ENCODE results near the gene SPTBN4.

The SPTBN4 gene

GRCh38 chr19:40594255-40594654 lies 127.5 kb downstream of the SPTBN4 start:
- DNase-seq: no peak
- WGBS (ENCODE audit: insufficient coverage): 40% methylated on average over 6 of the region's 8 CpGs
- Histone ChIP-seq H3K27me3 (replicated peaks in 2 of 5; ENCODE audit: control insufficient read depth in 4 of 5, insufficient read depth in 5 of 5, low read length in 4 of 5) (peaks cover 2 to 39% (median 9%) of the 10 kb centered on the region in 5 experiments), H3K27ac (ENCODE audit: insufficient read depth in 1 of 2, low read depth in 1 of 2, low read length in 2 of 2, poor library complexity in 1 of 2, severe bottlenecking in 2 of 2) (no peak overlapping the region), H3K36me3 (ENCODE audit: control insufficient read depth in 4 of 4, insufficient read depth in 4 of 4, low read length in 3 of 4) (peaks cover 0 to 4% (median 2%) of the 10 kb centered on the region in 4 experiments), H3K9me3 (ENCODE audit: control extremely low read depth in 1 of 5, control insufficient read depth in 4 of 5, insufficient read depth in 2 of 5, low read depth in 1 of 5, low read length in 4 of 5) (no peaks in the 10 kb centered on the region), H3K4me3 (ENCODE audit: control insufficient read depth in 1 of 7, extremely low read depth in 1 of 7, insufficient read depth in 4 of 7, low read depth in 2 of 7, low read length in 6 of 7) (no peak overlapping the region), H3K4me1 (ENCODE audit: control extremely low read depth in 1 of 4, control insufficient read depth in 4 of 4, insufficient read depth in 4 of 4, low read length in 3 of 4) (peaks cover 0 to 20% (median 13%) of the 10 kb centered on the region in 4 experiments)
- CTCF ChIA-PET: interaction anchor here (0.9 to 2.2 kb wide), 4 partner anchors 9 to 45 kb away, joined by 3 to 7 read pairs (median 3); no protein-coding TSS in a partner anchor
- POLR2A ChIA-PET: no interaction called here

GRCh38 chr19:40594657-40595091 lies 127.9 kb downstream of the SPTBN4 start:
- WGBS (ENCODE audit: insufficient coverage): 63% methylated on average over 7 of the region's 13 CpGs
- Histone ChIP-seq H3K27ac (ENCODE audit: insufficient read depth in 1 of 2, low read depth in 1 of 2, low read length in 2 of 2, poor library complexity in 1 of 2, severe bottlenecking in 2 of 2) (no peak overlapping the region), H3K4me1 (ENCODE audit: control extremely low read depth in 1 of 4, control insufficient read depth in 4 of 4, insufficient read depth in 4 of 4, low read length in 3 of 4) (peaks cover 0 to 24% (median 17%) of the 10 kb centered on the region in 4 experiments), H3K27me3 (replicated peaks in 2 of 5; ENCODE audit: control insufficient read depth in 4 of 5, insufficient read depth in 5 of 5, low read length in 4 of 5) (peaks cover 2 to 41% (median 9%) of the 10 kb centered on the region in 5 experiments), H3K36me3 (ENCODE audit: control insufficient read depth in 4 of 4, insufficient read depth in 4 of 4, low read length in 3 of 4) (peaks cover 0 to 4% (median 2%) of the 10 kb centered on the region in 4 experiments), H3K9me3 (ENCODE audit: control extremely low read depth in 1 of 5, control insufficient read depth in 4 of 5, insufficient read depth in 2 of 5, low read depth in 1 of 5, low read length in 4 of 5) (no peaks in the 10 kb centered on the region), H3K4me3 (ENCODE audit: control insufficient read depth in 1 of 7, extremely low read depth in 1 of 7, insufficient read depth in 4 of 7, low read depth in 2 of 7, low read length in 6 of 7) (no peak overlapping the region)
- DNase-seq: peak in 1 of 3 donors; percentile 24
- ChIA-PET CTCF (interaction anchor here (0.9 to 2.4 kb wide), 7 partner anchors 9 to 286 kb away, joined by 3 to 8 read pairs (median 3); no protein-coding TSS in a partner anchor), POLR2A (no interaction called here)

GRCh38 chr19:40596608-40597328 lies 130.0 kb downstream of the SPTBN4 start:
- Histone ChIP-seq H3K4me1 (ENCODE audit: control extremely low read depth in 1 of 4, control insufficient read depth in 4 of 4, insufficient read depth in 4 of 4, low read length in 3 of 4) (peaks cover 0 to 43% (median 36%) of the 10 kb centered on the region in 4 experiments), H3K9me3 (ENCODE audit: control extremely low read depth in 1 of 5, control insufficient read depth in 4 of 5, insufficient read depth in 2 of 5, low read depth in 1 of 5, low read length in 4 of 5) (no peaks in the 10 kb centered on the region), H3K4me3 (ENCODE audit: control insufficient read depth in 1 of 7, extremely low read depth in 1 of 7, insufficient read depth in 4 of 7, low read depth in 2 of 7, low read length in 6 of 7) (no peak overlapping the region), H3K27me3 (replicated peaks in 2 of 5; ENCODE audit: control insufficient read depth in 4 of 5, insufficient read depth in 5 of 5, low read length in 4 of 5) (peaks cover 2 to 55% (median 21%) of the 10 kb centered on the region in 5 experiments), H3K36me3 (ENCODE audit: control insufficient read depth in 4 of 4, insufficient read depth in 4 of 4, low read length in 3 of 4) (no peaks in the 10 kb centered on the region), H3K27ac (ENCODE audit: insufficient read depth in 1 of 2, low read depth in 1 of 2, low read length in 2 of 2, poor library complexity in 1 of 2, severe bottlenecking in 2 of 2) (peak overlapping the region in 1 of 2 experiments; percentile 43)
- no peak for DNase-seq
- POLR2A ChIA-PET: no interaction called here
- 26% methylated on average over 19 of the region's 53 CpGs for WGBS (ENCODE audit: insufficient coverage)
- CTCF ChIA-PET: interaction anchor here (0.8 to 7.8 kb wide), 3 partner anchors 25 to 73 kb away, joined by 3 to 57 read pairs (median 8); no protein-coding TSS in a partner anchor

GRCh38 chr19:40597329-40597838 lies 130.6 kb downstream of the SPTBN4 start:
- Histone ChIP-seq H3K27ac (ENCODE audit: insufficient read depth in 1 of 2, low read depth in 1 of 2, low read length in 2 of 2, poor library complexity in 1 of 2, severe bottlenecking in 2 of 2) (peak overlapping the region in 1 of 2 experiments; percentile 43), H3K36me3 (ENCODE audit: control insufficient read depth in 4 of 4, insufficient read depth in 4 of 4, low read length in 3 of 4) (no peaks in the 10 kb centered on the region), H3K9me3 (ENCODE audit: control extremely low read depth in 1 of 5, control insufficient read depth in 4 of 5, insufficient read depth in 2 of 5, low read depth in 1 of 5, low read length in 4 of 5) (no peaks in the 10 kb centered on the region), H3K27me3 (replicated peaks in 2 of 5; ENCODE audit: control insufficient read depth in 4 of 5, insufficient read depth in 5 of 5, low read length in 4 of 5) (peaks cover 2 to 56% (median 23%) of the 10 kb centered on the region in 5 experiments), H3K4me3 (ENCODE audit: control insufficient read depth in 1 of 7, extremely low read depth in 1 of 7, insufficient read depth in 4 of 7, low read depth in 2 of 7, low read length in 6 of 7) (no peak overlapping the region), H3K4me1 (ENCODE audit: control extremely low read depth in 1 of 4, control insufficient read depth in 4 of 4, insufficient read depth in 4 of 4, low read length in 3 of 4) (peaks cover 0 to 49% (median 42%) of the 10 kb centered on the region in 4 experiments)
- POLR2A ChIA-PET: no interaction called here
- no peak for DNase-seq
- CTCF ChIA-PET: interaction anchor here (1.0 to 7.8 kb wide), 4 partner anchors 27 to 74 kb away, joined by 4 to 57 read pairs (median 14); no protein-coding TSS in a partner anchor
- WGBS (ENCODE audit: insufficient coverage): 10% methylated on average over 12 of the region's 18 CpGs

- ChIA-PET POLR2A (no interaction called here), CTCF (interaction anchor here (0.8 to 7.8 kb wide), 7 partner anchors 8 to 77 kb away, joined by 3 to 57 read pairs (median 4); no protein-coding TSS in a partner anchor)
- Histone ChIP-seq H3K27me3 (replicated peaks in 2 of 5; ENCODE audit: control insufficient read depth in 4 of 5, insufficient read depth in 5 of 5, low read length in 4 of 5) (peaks cover 2 to 56% (median 23%) of the 10 kb centered on the region in 5 experiments), H3K4me1 (ENCODE audit: control extremely low read depth in 1 of 4, control insufficient read depth in 4 of 4, insufficient read depth in 4 of 4, low read length in 3 of 4) (peaks cover 0 to 58% (median 50%) of the 10 kb centered on the region in 4 experiments), H3K36me3 (ENCODE audit: control insufficient read depth in 4 of 4, insufficient read depth in 4 of 4, low read length in 3 of 4) (no peaks in the 10 kb centered on the region), H3K4me3 (ENCODE audit: control insufficient read depth in 1 of 7, extremely low read depth in 1 of 7, insufficient read depth in 4 of 7, low read depth in 2 of 7, low read length in 6 of 7) (peak overlapping the region in 3 of 7 experiments; percentile 4 to 38 (median 14)), H3K27ac (ENCODE audit: insufficient read depth in 1 of 2, low read depth in 1 of 2, low read length in 2 of 2, poor library complexity in 1 of 2, severe bottlenecking in 2 of 2) (no peak overlapping the region), H3K9me3 (ENCODE audit: control extremely low read depth in 1 of 5, control insufficient read depth in 4 of 5, insufficient read depth in 2 of 5, low read depth in 1 of 5, low read length in 4 of 5) (no peaks in the 10 kb centered on the region)
- 1% methylated on average over 17 of the region's 46 CpGs for WGBS (ENCODE audit: insufficient coverage)
- DNase-seq: peak; percentile 76 to 83 (median 83)
These were observed 131.5 kb downstream of the SPTBN4 start for GRCh38 chr19:40598121-40598917.

- Histone ChIP-seq H3K36me3 (ENCODE audit: control insufficient read depth in 4 of 4, insufficient read depth in 4 of 4, low read length in 3 of 4) (no peaks in the 10 kb centered on the region), H3K27ac (ENCODE audit: insufficient read depth in 1 of 2, low read depth in 1 of 2, low read length in 2 of 2, poor library complexity in 1 of 2, severe bottlenecking in 2 of 2) (no peak overlapping the region), H3K4me3 (ENCODE audit: control insufficient read depth in 1 of 7, extremely low read depth in 1 of 7, insufficient read depth in 4 of 7, low read depth in 2 of 7, low read length in 6 of 7) (peak overlapping the region in 3 of 7 experiments; percentile 66 to 81 (median 66)), H3K4me1 (ENCODE audit: control extremely low read depth in 1 of 4, control insufficient read depth in 4 of 4, insufficient read depth in 4 of 4, low read length in 3 of 4) (peaks cover 0 to 61% (median 56%) of the 10 kb centered on the region in 4 experiments), H3K27me3 (replicated peaks in 2 of 5; ENCODE audit: control insufficient read depth in 4 of 5, insufficient read depth in 5 of 5, low read length in 4 of 5) (peaks cover 2 to 56% (median 23%) of the 10 kb centered on the region in 5 experiments), H3K9me3 (ENCODE audit: control extremely low read depth in 1 of 5, control insufficient read depth in 4 of 5, insufficient read depth in 2 of 5, low read depth in 1 of 5, low read length in 4 of 5) (no peaks in the 10 kb centered on the region)
- ChIA-PET POLR2A (no interaction called here), CTCF (interaction anchor here (0.8 to 7.8 kb wide), 11 partner anchors 8 to 293 kb away, joined by 3 to 57 read pairs (median 4); no protein-coding TSS in a partner anchor)
- DNase-seq: no peak
- WGBS (ENCODE audit: insufficient coverage): 14% methylated on average over 7 of the region's 15 CpGs
These were observed 132.1 kb downstream of the SPTBN4 start for GRCh38 chr19:40598918-40599307.

Data from common myeloid progenitor, CD34-positive (primary cell).